HG03196 (cell line): ENCODE results near the gene TRIP13.

Source experiments
- ATAC-seq: cut with Tn5 transposase; IDR thresholded peaks from one replicate; pipeline ENCODE4 v1.9.1; 2021; ENCODE audit not compliant: unreplicated experiment

TRIP13 gene

DNA sequence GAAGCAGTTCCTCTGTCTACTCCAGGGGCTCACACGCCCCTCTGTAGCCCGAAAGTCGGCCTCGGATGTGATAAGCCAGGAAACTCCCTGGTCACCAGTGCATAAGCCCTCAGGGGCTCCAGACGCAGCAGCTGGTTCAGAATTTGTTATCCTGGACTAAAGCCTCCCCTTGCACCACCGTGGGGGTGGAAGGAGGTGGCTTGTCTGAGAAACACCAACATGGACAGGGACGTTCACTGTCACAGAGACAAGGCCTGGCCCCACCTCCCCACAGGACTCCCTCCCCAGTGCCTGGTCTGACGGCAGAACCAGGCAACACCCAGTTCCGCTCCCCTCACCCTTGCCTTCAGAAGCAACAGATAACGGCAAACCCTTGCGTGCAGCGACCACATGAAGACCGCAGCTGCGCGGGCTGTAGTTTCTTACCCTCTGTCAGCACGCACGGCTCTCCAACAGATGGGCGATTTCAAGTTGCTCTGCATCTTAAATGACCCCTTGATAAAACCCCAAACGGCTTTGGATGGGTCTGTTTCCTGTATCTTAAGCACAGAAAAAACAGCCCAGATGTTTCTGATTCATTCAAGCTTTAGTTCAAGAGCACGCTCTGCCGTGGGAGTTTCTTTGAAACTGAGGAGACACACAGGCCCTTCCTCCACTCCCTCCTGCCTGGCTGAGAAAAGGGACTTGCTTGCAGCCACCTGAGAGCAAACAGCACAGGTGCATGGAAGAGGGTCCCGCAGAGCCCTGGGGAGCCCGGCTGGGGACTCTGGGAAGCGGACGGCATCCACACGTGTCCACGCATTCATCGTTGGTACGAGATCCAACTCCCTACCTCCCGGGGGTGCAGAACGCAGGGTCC is 71.2 kb downstream of the TRIP13 start:
- peak; percentile 54 for ATAC-seq

DNA sequence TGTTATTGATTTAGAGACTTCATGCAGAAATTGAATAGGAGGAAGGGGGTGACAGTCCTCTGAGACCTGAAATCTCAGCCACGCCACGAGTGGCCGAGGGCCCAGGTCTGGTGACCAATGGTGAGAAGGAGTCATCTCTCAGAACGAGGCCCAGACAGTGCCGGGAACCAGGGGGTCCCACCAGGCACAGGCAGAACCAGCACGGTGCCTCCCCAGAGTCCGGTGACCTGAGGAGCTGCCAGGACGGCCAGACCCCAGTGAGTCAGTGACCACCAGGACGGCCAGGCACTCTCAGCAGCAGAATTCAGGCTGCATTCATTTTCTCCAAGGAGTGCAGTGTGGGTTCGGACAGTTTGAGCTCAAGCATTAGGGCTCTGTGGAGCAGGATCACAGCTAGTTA is 72.1 kb downstream of the TRIP13 start:
- no peak for ATAC-seq

DNA sequence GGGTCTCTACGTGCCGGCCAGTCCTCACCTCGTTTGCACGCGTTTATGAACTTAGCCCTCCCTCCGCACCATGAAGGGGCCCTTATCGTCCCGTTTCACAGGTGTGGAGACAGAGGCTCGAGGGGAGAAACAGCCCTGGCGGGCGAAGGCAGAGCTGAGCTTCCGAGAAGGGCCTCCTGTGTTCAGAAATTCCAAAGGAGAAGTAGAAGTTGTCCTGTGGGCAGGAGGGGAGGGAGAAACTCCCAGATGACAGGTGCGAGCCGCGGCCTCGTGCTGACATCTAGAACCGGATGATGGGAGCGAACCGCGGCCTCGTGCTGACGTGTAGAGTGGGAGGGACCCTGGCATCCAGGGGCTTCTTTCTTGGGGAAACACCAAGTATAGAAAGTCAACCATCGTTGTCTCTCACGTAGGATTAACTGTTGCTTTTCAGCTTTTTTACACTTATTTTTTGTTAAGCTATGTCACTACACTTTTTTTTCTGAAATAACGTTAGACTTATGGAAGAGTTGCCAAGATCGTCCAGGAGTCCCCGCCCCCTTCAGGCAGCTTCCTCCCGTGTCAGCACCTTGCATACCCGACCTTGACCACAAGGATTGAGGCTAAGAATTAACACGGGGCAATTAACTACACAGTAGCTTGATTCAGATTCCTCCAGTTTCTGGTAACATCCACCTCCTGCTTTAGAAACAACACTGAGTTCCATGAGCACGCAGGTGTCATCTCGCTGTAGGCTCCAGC is 73.1 kb downstream of the TRIP13 start:
- no peak for ATAC-seq

DNA sequence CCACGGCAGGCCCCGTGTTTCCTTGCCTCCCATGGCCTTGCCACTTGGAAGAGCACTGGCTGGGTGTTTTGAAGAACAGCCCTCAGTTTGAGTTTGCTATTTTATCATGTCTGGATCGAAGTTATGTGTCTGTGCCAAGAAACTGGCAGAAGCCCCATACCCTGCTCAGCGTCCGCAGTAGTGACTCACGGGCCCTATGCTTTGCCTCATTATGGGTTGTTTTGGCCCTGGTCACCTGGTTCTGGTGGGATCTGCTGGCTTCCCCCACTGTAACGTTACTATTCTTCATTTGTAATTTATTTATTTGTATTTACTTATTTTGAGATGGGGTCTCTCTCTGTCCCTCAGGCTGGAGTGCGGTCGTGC is 73.6 kb downstream of the TRIP13 start:
- no peak for ATAC-seq

DNA sequence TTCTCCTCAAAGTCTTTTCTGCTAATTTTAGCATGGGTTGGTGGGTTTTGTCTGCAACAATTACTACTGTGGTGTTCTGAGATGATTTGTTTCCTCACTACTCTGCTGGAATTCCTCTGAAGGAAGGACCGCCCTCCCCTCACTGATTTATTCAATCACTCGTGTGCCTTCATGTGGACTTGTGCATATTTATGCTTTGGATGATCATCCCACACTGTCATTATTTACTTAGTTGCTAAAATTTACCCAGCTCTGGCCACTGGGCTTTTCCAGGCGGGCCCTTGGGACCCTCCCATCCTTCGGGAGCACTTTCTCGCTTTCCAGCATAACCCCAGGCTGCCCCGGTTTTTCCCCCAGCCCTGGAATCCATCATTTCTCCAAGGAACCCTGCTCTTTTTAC is 74.3 kb downstream of the TRIP13 start:
- ATAC-seq, result no peak
